ENCODE measurements around the gene PCLO.
A peak's percentile ranks its signal among the peaks of the same experiment; 100 is the strongest.
"Not testable (repeated sequence)": the region's sequence is repeated elsewhere in the genome, so short reads cannot be mapped to it uniquely, and the experiment has no call there.

Gene PCLO

DNA sequence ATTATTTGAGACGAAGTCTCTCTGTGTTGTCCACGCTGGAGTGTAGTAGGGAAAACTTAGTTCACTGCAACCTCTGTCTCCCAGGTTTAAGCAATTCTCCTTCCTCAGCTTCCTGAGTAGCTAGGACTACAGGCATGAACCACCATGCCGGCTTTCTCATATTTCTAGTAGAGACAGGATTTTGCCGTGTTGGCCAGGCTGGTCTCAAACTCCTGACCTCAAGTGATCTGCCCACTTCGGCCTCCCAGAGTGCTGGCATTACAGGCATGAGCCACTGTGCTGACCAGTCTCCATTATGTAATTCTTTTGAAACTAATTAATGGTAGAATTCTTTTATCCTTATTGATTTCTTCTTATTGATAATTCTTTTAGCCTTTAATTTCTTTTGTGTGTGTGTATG is 32.5 kb downstream of the PCLO start:
- FAIRE-seq: no peak

GRCh38 chr7:83119494-83119893 is 43.2 kb downstream of the PCLO start:
- FAIRE-seq: peak; percentile 17

GRCh38 chr7:83119026-83119382 is 43.7 kb downstream of the PCLO start:
- no peak for FAIRE-seq

DNA sequence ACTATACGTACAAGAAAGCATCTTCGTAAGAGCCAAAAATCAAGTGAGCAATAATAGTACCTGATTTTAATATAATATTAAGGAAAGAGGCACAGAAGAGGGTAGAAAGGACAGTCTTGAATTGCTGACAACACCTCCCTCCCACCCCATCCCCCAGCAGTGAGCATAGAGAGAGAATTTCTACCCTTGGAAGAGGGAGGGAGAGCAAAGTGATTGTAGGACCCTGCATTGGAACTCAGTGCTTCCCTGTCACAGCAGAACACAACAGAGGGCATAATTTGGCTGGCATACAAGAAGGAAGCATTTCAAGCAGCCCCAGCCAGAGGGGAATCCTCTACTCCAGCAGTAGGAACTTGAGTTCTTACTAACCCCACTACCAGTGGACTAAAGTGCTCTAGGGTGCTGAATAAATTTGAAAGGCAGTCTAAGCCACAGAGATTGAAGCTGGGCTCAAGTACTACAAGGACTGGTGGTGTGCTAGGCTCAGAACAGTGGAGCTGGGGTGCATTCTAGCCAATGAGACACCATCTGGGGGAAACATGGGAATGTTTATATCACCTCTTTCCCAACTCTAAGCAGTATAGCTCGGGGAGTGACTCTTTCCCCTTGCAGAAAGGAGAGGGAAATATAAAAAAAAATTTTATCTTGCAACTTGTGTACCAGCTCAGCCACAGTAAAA is 44.2 kb downstream of the PCLO start:
- FAIRE-seq: no peak

- no peak for FAIRE-seq
Measured at GRCh38 chr7:83117466-83117865, 45.2 kb downstream of the PCLO start.

GRCh38 chr7:83111391-83111790 is 51.3 kb downstream of the PCLO start:
- peak; percentile 6 for FAIRE-seq

- FAIRE-seq: no peak
Measured at GRCh38 chr7:83109352-83109751, 53.3 kb downstream of the PCLO start.

GRCh38 chr7:83105948-83106347 is 56.7 kb downstream of the PCLO start:
- no peak for FAIRE-seq

- peak; percentile 13 for FAIRE-seq
Measured at GRCh38 chr7:83105063-83105462, 57.6 kb downstream of the PCLO start.

- FAIRE-seq: no peak
Measured at GRCh38 chr7:83101530-83101929, 61.2 kb downstream of the PCLO start.

- FAIRE-seq: peak; percentile 3
Measured at GRCh38 chr7:83096065-83096580, 66.6 kb downstream of the PCLO start.

DNA sequence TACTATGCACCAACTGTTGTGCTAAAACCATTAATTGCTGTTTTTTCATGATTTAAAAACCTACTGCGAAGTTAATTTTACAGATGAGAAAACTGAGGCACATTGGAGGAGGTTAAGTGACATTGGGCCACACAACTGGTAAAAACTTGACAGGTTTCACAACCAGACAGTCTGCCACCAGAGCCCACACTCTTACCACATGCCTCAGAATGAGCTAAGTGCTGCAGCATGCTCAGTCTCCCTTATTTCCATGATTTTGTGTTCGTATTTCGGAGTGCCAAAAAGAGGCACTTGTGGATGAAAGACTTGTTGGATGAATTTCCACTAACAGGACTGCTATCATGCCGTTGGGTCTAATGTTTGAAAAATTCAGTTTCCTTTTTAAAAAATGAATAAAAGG is 77.4 kb downstream of the PCLO start:
- no peak for FAIRE-seq

DNA sequence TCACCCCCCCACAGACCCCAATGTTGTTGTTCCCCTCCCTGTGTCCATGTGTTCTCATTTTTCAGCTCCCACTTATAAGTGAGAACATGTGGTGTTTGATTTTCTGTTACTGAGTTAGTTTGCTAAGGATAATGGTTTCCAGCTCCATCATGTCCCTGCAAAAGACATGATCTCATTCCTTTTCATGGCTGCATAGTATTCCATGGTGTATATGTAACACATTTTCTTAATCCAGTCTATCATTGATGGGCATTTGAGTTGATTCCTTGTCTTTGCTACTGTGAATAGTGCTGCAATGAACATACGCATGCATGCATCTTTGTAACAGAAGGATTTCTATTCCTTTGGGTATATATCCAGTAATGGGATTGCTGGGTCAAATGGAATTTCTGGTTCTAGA is 82.8 kb downstream of the PCLO start:
- not testable (repeated sequence) for FAIRE-seq

DNA sequence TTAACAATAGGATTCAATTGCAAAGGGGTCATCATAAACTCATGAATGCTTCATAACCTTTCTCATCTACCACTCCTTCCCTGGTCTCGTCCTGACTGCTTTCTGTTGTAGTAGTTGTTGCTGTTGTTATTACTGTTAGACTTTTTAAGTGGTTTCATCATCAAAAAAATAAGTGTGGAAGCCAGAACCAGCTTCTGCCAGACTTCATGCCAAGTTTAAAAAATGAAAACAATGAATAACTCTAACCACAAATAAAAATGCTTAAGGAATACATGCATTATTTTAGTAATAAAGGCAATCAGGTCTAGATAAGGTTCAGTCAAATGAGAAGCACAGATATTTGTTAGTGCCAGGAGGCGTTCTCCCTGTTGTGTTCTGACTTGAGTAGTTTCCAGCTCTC is 85.4 kb downstream of the PCLO start:
- FAIRE-seq: no peak

DNA sequence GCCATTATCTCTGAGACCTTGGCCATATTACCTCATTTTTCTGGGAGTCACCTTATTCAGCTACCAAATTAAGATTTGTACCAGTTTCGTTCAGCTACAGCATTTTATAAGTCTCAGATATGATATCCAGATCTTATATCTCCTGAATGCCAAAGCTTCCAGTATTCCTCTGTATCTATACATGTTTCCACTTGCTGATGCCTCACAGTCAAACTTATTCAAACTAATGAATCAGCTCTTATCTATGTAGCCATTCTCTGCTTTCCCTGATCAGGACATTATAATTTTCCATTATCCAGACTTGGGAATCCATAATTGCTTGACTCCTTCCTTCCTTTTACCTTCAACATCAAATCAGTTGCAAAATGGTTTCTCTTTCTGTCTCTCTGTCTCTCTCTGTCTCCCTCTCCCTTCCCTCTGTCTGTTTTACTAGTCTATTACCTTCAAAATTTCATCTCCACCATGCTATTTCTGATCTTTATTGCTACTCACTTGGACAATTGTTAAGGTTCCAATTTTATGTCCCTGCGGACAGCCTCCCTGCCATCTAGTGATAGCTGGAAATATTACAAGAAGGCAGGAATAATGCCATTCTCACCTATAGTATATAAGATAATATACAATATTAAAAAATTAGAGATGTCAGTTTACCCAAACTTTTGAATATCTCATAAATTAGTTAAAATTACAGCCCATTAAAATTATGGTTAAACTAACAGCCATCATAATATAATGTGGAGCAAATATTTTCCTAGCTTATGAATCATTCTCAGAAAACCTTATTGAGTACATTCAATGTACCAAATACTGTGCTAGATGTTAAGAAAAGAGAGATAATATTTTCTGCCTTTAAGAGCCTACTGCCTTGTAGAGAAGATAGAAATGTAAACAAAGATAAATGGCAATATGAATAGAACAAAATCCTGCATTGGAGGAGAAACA is 89.8 kb downstream of the PCLO start:
- FAIRE-seq: peak; percentile 73

- no peak for FAIRE-seq
Measured at GRCh38 chr7:83065714-83066113, 97.0 kb downstream of the PCLO start.

DNA sequence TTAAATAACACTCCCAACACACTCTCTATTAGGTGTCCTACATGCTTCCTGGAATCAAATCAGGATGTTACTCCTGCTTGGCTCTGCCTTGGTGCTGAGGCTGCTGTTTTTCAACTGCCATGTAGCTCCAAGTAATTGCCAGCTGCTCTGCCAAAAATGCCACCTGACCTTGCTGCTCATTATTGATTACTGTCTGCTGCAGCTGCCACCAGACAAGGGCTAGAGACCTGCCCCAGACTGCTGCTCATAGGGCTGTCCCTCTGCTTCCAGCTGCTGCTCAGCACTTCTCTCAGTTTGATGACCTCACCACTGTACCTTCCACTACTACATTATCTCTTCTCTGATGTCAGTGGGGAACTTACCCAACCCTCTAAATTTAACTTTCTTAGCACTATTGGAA is 102.5 kb downstream of the PCLO start:
- FAIRE-seq: no peak

- no peak for FAIRE-seq
Measured at GRCh38 chr7:83058667-83059066, 104.0 kb downstream of the PCLO start.

DNA sequence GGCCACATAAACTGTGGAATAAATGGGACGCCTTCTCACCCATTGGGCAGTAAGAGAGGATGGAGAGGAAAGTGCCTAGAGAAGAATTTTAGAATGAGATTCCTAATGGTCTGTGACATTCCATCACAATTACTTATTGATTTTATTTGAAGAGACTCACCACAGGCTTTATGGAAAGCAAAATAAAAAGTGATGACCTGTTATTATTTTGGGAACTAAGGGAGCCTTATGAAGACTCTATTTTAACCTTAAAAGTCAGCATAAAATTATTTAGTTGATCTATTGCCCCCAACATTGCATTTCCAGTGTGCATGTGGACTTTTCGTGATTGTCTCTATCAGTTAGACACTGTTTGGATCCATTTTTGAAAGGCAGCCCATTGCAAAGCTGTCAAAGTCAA is 107.5 kb downstream of the PCLO start:
- peak; percentile 89 for FAIRE-seq

- no peak for FAIRE-seq
Measured at GRCh38 chr7:83054472-83054871, 108.2 kb downstream of the PCLO start.

- peak; percentile 59 for FAIRE-seq
Measured at GRCh38 chr7:83053965-83054364, 108.7 kb downstream of the PCLO start.

DNA sequence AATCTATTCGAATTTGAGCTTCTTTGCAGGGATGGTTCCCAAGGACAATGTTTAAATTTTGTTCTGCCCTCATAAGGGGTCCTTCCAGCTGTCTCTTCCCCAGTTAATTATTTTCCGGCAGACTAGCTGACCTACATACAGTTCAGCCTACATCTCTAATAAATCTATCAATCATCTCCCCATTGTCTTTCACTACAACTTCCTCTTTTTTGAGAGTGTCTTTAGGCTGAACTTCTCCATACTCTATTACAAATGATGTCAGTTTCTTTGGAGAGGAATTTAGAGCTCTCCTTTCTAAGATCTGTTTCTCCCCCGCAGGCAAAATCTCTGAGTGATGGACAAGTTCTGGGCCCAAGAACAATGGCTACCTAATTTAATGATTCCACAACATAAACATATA is 122.2 kb downstream of the PCLO start:
- FAIRE-seq: no peak

DNA sequence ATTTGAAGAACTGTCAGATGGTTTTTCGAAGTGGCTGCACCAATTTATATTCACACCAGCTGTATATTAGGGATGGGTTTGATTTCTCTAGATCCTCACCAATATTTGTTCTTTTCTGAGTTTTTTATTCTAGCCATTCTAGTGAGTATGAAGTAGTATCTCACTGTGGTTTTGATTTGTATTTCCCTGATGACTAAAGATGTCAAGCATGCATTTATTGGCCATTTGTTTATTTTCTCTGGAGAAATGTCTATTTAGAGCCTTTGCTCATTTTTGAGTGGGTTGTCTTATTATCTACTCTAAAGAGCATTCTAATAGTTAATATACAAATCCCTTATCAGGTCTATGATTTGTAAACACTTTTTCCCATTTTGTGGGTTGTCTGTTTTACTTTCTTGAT is 123.9 kb downstream of the PCLO start:
- no peak for FAIRE-seq

GRCh38 chr7:83036721-83037380 is 125.8 kb downstream of the PCLO start:
- no peak for FAIRE-seq

All from G401.6 (cell line).